DMS153 (cell line): ENCODE data around the gene APOL6.
"Not testable (repeated sequence)": the region's sequence is repeated elsewhere in the genome, so short reads cannot be mapped to it uniquely, and the experiment has no call there.

Experiments used
- DNase-seq: peaks from one replicate; lab custom pipeline; 2025; lab: John Stamatoyannopoulos, UW

APOL6 gene

DNA sequence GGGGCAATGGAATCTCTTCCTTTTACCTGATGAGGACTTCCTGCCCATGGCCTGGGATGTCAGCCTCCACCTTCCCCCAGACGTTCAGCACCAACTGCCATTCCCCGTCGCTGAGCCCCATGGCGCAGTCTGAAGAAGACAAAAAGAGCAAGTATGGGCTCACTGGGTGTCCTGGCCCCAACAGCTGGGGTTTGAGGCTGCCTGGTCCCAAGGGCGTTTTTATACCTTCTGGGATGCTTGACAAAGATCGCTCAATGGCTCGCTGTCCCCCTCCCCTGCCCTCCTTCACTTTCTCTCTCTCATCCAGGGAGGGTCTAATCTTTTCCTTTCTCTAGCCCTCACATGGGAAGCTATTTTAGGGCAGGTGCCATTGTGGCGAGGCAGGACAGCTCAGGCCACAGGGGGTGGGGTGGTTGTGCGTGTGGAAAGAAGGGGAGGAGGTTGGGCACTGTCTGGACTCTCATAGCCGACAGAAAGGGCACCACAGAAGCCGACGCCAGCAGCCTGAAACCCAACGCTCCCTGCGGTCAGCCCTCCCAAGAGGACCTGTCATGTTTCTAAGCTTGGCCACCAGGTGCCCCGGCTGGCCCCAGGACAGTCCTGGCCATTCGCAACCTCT, 31.0 kb upstream of the APOL6 start, which contains the start of gene MB:
MB (minus strand) TSS at position 193 of the 619 bp plus-strand sequence; CDS start at position 121, 72 bp downstream.
- DNase-seq, result no peak

DNA sequence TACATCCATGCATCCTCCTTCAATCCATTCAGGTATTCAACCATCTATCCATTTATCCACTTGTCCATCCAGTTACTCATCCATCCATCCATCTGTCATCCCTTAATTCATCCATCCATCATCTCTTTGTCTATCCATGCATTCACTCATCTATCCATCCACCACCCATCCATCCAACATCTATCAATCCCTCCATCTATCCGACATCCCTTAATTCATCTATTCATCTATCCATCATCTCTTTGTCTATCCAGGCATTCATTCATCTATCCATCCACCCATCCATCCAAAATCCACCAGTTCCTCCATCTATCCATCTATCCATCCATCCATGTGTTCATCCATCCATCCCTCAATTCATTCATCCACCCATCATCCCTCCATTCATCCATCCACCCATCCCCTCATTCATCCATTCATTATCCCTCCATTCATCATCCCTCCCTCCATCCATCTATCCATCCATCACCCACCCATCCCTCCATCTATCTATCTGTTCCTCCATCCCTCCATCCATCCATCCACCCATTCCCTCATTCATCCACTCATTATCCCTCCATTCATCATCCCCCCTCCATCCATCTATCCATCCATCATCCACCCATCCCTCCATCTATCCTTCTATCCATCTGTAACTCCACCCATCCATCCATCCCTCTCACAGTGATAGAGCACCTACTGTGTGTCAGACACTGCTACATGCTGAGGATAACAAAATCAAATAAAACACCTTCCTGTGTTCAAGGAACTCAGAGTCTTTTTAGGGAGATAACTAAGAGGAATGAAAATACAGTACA, 29.6 kb upstream of the APOL6 start:
- DNase-seq, result no peak

DNA sequence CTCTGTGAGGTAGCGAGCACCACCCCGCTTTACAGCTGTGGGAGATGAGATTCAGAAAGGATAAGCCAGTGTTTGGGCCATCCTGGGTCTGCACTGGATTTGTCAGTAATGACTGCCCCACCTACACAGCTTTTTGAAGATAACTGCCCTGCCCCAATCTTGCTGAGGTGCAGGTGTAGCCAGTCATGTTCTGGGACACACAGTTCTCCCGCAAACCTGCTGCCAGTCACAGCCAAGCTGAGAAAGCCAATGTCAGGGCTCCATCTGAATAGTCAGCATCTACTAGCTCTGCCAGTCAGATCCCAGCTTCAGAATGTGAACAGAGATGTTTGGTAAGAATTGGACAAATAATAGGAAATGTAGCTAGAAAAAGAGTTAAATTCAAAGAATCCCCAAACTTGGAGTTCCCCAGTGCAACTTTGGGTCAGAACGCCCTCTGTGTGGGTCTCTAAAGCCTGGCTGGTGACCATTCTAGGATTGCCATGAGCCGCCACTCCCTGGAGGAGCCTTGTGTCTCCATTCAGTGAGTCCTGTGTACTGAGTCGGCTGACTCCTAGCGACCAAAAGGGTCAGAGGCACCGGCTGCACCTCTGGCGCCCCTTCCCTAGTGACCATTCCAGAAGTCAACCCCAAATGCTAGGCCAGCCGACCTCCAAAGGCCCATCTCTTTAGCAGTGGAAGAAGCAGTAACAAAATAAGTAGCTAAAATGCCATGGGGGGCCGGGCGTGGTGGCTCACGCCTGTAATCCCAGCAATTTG, 28.7 kb upstream of the APOL6 start:
- DNase-seq, result no peak

DNA sequence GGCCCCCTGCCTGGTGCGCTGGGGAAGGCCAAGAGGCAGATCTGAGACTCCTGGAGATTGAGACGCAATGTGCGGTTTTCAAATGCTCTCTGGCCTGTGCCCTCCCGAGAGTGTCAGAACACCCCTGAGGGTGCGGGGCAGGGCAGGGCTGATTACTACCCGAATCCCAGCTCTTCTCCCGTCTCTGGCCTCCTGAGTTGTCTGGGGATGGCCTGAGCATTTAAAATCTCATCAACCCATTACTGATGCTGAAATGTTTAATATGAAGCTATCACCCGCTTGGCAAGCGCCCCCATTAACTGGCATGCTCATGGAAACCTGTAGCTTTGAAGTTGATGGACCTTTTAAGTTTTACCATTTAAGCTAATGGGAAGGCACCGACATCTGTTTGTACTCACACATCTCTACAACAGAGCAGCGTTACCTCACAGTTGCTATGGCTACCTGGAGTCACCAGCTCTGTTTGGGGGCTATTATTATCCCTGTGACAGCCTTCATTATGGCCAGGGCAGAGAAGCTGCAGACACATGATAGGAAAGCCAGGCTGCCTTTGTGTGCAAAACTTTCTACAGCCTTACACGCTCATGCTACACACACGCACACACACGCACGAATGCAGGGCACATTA, 27.5 kb upstream of the APOL6 start:
- peak; percentile 83 for DNase-seq

DNA sequence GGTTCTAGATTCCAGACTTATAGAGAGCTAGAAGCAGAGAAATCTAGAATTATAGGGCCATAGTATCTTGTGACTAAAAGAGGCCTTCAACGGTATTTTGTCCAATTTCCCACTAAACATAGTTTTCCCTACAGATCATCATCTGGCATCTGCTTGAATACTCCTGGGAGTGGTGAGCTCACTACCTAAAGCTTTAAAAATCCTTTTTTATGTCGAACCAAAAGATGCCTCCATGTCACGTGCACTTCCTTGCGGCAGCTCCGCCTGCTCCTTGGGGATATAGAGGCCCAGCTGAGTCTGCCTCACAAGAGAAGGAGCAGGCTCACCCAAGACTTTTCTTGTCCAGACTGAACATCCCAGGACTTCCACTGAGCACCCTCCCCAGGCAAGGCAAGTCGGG, 26.8 kb upstream of the APOL6 start:
- no peak for DNase-seq

DNA sequence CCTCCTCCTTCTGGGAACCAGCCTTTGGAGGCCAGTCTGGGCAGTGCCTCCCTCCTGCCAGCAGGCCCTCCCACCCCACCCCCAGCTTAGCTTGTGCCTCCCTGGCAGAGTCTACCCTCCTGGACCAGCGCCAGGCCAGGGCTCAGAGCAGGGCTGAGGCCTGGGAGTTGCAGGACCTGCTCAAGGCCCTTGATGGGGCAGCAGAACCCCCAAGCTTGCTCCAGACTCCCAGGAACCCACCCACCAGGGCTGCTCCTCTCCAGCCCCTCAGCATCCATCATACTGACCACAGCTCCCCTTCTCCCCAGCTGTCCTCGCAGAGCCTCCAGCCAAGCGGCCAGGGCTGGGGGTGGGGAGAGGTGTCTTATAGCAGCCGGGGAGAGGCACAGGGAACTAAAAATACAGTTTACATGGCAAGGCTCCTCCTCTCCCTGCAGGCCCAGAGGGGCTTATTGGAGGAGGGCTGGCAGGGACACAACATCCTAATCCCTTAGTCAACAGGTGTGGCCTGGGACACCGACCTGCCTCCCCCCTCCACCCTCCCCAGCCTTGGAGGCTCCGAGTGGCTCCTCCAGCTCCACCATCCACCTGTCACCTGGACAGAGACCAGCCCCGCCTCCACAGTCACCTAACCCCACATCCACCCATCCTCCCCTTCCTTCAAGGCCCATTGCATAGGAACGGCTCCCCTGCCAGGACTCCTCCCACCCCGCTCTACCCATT, 25.9 kb upstream of the APOL6 start:
- DNase-seq, result peak; percentile 96

DNA sequence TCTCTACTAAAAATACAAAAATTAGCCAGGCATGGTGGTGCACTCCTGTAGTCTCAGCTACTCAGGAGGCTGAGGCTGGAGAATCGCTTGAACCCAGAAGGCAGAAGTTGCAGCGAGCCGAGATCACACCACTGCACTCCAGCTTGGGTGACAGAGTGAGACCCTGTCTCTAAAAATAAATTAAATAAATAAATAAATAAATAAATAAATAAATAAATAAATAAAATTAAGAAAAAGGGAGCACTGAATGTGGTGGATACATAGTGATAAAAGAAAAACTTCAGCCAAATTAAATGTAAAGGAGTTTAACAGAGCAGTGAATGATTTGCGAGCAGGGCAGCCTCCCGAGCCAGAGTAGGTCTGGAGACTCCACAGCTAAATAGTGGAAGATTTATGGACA, 24.4 kb upstream of the APOL6 start:
- not testable (repeated sequence) for DNase-seq

DNA sequence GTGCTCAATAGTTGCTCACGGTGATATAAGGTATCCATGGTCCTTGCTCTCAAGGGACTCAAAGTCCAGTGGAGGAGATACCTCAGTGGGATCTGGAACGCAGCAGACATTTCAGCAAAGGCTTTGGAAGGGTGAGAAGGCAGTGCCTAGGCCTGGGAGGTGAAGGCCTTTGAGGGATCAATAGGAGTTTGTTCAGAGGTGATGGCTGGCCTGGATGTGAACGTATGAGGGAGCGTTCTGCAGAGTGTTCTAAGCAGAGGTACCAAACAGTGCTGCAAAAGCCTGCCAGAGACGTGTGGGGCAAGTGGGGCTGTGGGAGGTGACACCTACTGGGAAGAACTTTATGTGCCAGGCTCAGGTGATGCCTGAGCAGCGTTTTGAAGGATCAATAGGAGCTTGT, 23.7 kb upstream of the APOL6 start:
- no peak for DNase-seq

DNA sequence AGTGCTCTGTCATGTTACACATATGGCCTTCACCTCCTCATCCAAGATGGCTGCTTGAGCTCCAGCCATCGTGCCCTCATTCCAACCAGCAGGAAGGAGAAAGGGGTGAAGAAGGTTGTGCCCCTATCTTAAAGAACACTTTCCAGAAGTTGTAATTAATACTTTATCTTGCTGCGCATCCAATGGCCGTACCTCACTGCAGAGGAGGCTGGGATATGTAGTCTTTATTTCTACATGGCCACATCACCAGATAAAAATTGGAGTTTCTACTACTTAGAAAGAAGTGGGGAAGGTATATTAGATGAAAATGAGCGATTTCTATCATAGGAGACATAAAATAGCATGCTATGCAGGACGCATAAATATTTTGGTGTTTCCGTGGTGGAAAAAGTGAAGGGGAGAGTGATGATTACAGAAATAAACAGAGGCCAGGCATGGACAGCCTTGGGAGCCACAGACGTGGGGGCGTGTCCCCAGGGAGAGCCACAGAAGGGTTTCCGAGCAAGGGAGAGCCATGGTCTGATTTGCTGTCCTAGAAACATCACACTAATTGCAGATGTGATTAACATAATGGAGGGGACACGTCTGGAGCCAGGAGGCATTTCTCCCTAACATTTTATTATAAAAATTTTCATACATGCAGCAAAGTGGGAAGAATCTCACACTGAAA, 22.3 kb upstream of the APOL6 start:
- DNase-seq, result no peak

DNA sequence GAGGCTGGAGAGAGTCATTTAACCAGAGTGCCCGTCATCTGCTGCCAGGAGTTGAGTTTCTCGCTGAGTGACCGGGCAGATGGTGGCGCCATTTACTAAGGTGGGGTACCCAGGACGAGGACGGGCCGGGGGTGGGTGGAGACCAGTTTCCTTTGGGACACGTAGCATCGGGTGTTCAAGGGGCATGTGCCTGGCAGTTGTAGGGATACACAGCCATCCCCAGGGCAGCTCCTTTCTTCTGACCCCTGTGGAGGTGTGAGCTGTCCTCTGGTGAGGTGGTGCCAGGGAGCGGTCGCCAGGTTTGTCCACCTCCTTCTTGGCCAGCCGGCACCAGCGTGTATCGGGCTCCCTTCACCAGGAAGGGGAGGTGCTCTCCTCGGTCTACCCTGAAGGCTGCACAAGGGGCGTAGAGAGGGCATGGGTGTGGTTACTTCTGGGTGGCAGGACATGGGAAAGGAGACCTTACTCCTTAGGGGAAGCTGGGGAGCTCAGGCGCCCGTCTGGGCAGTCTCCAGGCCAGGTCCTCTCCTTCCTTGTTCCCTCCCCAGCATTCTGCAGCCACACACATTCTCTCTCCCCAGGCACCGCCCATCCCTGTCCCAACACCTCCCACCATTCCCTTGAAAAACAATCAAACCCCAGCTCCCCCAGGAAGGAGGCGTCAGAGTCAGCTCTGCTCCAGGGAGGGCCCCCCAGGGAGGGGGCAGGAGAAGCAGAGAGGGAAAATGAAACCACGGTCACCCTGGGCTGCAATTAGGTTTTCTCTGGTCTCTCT, 20.8 kb upstream of the APOL6 start:
- peak; percentile 60 for DNase-seq

DNA sequence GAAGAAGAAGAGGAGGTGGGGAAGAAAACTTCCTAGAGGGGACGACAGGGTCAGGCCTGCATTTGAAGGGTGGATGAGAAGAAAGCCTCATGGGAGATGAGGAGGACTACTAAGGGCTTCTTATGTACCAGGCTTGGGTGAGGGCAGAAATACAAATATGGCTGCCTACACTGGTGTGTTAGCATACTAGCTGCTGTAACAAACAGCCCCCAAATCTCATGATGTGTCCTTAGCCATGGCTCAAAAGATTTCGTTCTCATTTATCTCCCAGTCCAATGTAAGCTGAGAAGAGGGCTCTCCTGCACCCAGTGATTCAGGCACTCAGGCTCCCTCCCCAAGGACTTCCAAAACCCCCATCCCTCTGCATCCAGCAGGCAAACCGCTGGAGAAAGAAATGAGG, 19.5 kb upstream of the APOL6 start:
- DNase-seq, result no peak

DNA sequence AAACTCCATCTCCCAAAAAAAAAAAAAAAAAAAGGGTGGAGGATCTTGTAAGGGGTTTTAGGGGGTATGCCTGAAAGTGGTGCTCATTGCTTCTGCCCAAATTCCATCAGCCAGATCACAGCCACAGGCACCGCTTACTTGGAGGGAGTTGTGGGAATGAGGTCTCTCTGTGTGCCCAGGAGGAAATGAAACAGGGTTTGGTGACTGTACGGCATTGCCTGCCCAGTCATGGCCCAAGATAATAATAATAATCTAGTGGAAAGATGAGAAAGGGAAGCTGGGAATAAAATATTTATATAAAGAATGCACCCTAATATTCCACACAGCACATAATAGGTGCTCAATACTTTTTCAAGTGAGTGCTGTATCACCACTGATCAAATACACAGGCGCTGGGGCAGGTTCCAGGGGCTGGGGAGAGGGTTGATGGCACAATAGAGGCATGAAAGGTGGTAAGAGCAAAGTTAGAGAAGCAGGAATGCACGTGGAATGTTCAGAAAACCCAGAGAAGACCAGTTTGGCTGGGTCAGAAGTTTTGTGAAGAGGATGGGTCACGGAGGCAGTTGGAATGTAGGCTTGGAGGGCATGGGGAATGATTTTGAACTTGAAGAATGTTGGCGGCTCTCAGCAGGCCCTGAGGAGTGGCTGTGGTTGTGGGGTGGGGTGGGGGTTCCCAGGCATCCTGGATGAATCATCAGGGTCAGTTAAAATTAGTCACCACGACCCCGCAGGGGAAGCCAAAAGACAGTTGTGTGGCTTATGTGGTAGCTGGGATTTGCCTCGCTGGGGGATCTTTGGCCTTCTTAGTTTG, 18.6 kb upstream of the APOL6 start:
- DNase-seq, result no peak

DNA sequence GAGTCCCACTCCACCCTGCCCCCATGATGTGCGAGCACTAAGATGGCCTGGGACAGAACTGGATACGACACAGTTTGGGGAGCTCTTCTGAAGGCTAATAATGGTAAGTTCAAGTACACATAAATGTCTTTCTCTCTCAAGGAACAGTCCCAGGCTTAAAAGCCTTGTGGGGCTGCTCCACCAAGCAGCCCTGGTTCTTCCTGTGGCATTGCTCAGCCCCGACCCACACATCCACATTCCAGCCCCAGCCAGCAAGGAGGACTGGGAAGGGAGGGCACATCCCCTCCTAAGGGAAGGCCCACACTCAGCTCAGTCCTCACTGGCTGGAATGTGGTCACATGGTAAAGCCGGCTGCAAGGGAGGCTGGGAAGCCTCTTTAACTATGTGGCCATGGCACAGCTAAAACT, 17.9 kb upstream of the APOL6 start:
- no peak for DNase-seq

DNA sequence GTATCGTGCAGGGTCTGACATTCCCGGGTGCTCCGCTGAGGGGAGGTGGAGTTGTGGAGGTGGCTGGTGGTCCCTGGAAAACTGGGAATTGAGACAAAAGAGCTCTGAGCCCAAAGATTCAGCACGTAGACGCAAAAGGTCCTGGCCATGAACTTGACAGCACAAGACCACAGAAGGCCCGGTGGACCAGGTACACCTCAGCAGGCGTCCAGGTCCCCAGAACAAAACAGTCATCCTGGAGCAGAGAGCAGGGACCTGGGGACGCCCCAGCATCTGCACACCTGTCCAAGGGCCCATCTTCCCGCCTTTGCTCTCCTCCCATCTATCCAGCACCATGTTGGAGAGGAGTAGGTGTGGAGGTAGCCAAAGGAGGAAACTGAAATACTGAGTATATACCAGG, 17.4 kb upstream of the APOL6 start:
- no peak for DNase-seq

DNA sequence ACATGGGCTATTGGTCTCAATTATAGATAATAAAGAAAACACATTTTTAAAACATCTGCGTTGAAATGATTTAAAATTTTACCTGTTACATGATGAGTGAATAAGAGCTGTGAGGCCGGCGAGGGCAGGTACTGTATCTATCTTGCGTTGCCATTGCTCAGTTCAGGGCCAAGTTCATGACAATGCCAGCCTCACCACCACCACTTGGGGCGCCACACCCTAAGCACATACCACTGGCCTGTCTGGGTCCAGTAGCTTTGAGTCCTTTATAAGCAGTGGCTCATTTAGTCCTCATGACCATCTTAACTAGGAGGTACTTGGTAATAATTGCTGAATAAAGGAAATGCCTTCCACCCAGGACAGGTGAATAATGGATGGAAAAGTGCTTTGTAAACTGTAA, 16.6 kb upstream of the APOL6 start:
- no peak for DNase-seq

DNA sequence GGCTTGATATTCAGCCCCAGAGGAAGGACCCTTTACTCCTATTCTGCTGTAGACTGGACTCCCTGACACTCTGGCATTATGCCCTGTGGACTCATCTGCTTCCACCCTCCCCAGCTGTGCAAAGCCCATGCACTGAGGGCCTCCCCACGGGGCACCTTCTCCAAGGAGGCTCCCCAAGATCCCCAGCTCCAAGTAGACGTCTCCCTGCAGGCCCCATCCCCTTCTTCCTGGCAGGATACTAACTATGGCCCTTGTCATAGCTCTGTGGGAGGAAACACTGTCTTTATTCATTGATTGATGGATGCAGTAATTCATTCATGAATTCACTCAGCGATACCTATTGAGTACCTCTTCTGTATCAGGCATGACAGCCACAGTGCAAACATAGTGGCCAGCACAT, 15.3 kb upstream of the APOL6 start:
- DNase-seq, result no peak

DNA sequence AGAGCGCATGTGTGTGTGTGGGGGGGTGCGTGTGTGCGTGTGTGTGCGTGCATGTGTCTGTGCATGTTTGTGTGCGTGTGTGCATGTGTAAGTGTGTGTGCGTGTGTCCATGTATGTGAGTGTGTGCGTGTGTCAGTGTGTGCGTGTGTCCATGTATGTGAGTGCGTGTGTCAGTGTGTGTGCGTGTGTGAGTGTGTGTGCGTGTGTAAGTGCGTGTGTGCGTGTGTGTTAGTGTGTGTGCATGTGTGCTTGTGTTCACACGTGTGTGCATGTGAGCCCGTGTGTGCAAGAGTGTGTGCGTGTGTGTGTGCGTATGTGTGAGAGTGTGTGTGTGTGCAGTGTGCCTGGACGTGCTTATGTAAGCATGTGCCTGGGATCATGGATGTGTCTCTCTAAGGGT, 14.7 kb upstream of the APOL6 start:
- no peak for DNase-seq

DNA sequence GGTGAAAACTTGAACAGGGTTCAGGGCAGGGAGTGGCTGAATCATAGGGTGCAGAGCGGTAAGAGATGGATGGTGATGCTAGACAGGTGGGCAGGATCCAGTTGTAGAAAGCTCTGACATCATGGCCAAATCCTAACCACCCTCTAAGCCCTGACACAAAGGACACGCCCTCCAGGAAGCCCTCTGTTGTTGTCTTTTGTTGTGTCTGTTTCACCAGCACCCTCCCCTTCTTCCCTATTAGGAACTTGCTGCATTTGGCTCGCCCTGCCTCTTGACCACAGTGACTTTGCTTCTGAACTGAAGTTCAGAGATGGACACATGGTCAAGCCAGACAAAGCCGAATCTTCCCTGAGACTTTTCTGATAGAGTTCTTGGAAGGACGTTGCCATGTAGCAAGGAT, 14.2 kb upstream of the APOL6 start:
- no peak for DNase-seq

DNA sequence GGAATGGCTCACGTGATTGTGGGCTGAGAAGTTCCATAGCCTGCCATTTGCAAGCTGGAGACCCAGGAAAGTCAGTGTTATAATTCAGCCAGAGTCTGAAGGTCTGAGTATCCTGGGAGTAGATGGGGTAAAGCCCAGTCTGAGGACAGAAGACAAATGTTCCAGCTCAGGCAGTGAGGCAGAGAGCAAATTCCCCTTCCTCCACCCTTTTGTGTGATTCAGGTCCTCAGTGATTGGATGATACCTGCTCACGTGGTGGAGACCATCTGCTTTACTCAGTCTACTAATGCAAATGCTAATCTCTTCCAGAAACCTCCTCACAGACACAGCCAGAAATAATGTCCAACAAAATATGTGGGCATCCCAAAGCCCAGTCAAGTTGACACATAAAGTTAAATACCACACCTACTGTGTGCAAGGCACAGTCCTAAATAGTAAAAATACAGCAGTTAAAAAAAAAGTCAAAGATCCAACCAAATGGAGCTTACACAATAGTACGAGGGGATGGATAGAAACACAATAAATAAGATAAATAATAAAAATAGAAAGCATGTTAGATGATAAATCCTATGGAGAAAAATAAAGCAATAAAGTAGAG, 13.2 kb upstream of the APOL6 start:
- no peak for DNase-seq
